Ovary (tissue), 3 donors: ENCODE data around the gene NPAS2.

ENCODE experiments used
- CTCF ChIP-seq, 3 donors: fragments of 450-650 bp in 2 of 3; fragments of 200-600 bp in 1 of 3; IDR thresholded peaks; one replicate each; pipeline versions ENCODE4 v1.5.1 to v1.8.0; 2016 to 2022; ENCODE audit warnings: antibody characterized with exemption in 3 of 3, mild to moderate bottlenecking in 1 of 3
- EP300 ChIP-seq: sonication (generic); formaldehyde crosslinking; IDR thresholded peaks from one replicate; pipeline ENCODE4 v1.6.1; 2017; ENCODE audit warnings: antibody characterized with exemption
- POLR2A ChIP-seq: fragments of 450-650 bp; IDR thresholded peaks from one replicate; pipeline ENCODE4 v1.6.1; 2017; ENCODE audit warnings: antibody characterized with exemption, mild to moderate bottlenecking, moderate library complexity
- donor health status: DM: no; HTN: no; CAD: no.

GRCh38 chr2:100989666-100990065, 169.7 kb downstream of the NPAS2 start:
- TF ChIP-seq CTCF (IDR thresholded peaks at IDR 0.05), result no peak
- no peak for TF ChIP-seq POLR2A
- TF ChIP-seq EP300, result no peak
